ENCODE results near the gene OR10G8.
A peak's percentile ranks its signal among the peaks of the same experiment; 100 is the strongest.

Gene OR10G8

GRCh38 chr11:124036666-124037065 lies 10.1 kb downstream of the OR10G8 start:
- no peak for TF ChIP-seq FOXP2 (optimal IDR thresholded peaks at IDR 0.05; ENCODE audit: borderline replicate concordance, extremely low read depth, extremely low read length, insufficient read depth)
- TF ChIP-seq TAF1 (IDR thresholded peaks at IDR 0.05; ENCODE audit: borderline replicate concordance, insufficient read depth, low read length): no peak
- TF ChIP-seq POLR2AphosphoS5 (IDR thresholded peaks at IDR 0.05; ENCODE audit: low read depth, low read length): no peak
- TF ChIP-seq REST (IDR thresholded peaks at IDR 0.05; ENCODE audit: insufficient read depth in 1 of 2, low read depth in 2 of 2, low read length in 2 of 2): no peak
- no peak for TF ChIP-seq SIN3A (IDR thresholded peaks at IDR 0.05; ENCODE audit: borderline replicate concordance, insufficient read depth, low read length)

- TF ChIP-seq POLR2AphosphoS5 (IDR thresholded peaks at IDR 0.05; ENCODE audit: low read depth, low read length) (no peak), REST (IDR thresholded peaks at IDR 0.05; ENCODE audit: insufficient read depth in 1 of 2, low read depth in 2 of 2, low read length in 2 of 2) (no peak), SIN3A (IDR thresholded peaks at IDR 0.05; ENCODE audit: borderline replicate concordance, insufficient read depth, low read length) (no peak), FOXP2 (optimal IDR thresholded peaks at IDR 0.05; ENCODE audit: borderline replicate concordance, extremely low read depth, extremely low read length, insufficient read depth) (no peak)
Measured at GRCh38 chr11:124039557-124039956, 13.0 kb downstream of the OR10G8 start.

- 0 out of 4 replicates have a peak, but pooled peaks of 1 of the 2 experiments have one; percentile 25 for TF ChIP-seq REST (IDR thresholded peaks at IDR 0.05; ENCODE audit: insufficient read depth in 1 of 2, low read depth in 2 of 2, low read length in 2 of 2)
- TF ChIP-seq POLR2AphosphoS5 (IDR thresholded peaks at IDR 0.05; ENCODE audit: low read depth, low read length): no peak
Measured at GRCh38 chr11:124041254-124041653, 14.7 kb downstream of the OR10G8 start, which contains the start of gene OR10G7. OR10G7 (minus strand) TSS chr11:124041325; CDS start chr11:124039001, 2,324 bp downstream.

- TF ChIP-seq FOXP2 (optimal IDR thresholded peaks at IDR 0.05; ENCODE audit: borderline replicate concordance, extremely low read depth, extremely low read length, insufficient read depth) (no peak), REST (IDR thresholded peaks at IDR 0.05; ENCODE audit: insufficient read depth in 1 of 2, low read depth in 2 of 2, low read length in 2 of 2) (no peak), SIN3A (IDR thresholded peaks at IDR 0.05; ENCODE audit: borderline replicate concordance, insufficient read depth, low read length) (no peak), TAF1 (IDR thresholded peaks at IDR 0.05; ENCODE audit: borderline replicate concordance, insufficient read depth, low read length) (no peak), POLR2AphosphoS5 (IDR thresholded peaks at IDR 0.05; ENCODE audit: low read depth, low read length) (no peak)
Measured at GRCh38 chr11:124043420-124043819, 16.8 kb downstream of the OR10G8 start.

- TF ChIP-seq TAF1 (IDR thresholded peaks at IDR 0.05; ENCODE audit: borderline replicate concordance, insufficient read depth, low read length): no peak
Measured at GRCh38 chr11:124050748-124051147, 24.1 kb downstream of the OR10G8 start.
